ENCODE results near the gene ABCA9.

DNA sequence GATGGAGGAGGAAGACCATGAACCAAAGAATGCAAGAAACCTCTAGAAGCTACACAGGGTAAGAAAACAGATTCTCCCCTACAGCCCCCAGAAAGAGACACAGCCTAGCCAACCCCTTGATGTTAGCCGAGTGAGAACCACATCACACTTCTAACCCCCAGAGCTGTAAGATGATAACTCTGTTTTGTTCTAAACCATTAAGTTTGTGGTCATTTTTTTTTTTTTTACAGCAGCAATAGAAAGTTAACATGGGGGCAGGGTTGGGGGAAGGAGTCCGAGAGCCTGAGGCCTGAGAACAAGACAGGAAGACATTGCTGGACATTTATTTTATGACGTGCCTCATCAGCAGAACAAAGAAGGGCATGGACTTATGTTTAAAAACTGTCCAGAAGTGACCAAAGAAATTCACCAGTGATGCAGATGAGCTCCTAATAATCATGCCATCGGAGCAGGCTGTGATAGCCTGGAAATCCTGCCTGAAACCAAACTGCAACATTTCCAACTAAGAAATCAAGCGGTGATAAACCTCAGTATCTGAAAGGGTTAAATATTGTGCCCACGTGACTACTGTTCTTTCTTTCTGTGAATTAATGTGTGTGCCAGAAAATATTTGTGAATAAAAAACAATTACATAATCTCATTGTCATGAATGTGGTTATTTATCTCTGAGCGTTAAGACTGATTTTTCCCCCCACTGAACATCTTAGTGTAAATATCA, 1.1 kb downstream of the ABCA9 start:
- TF ChIP-seq POLR2AphosphoS5 (IDR thresholded peaks at IDR 0.05; ENCODE audit: borderline replicate concordance, low read depth, low read length) (no peak), EZH2 (IDR thresholded peaks at IDR 0.05) (no peak), FOXP2 (optimal IDR thresholded peaks at IDR 0.05; ENCODE audit: control extremely low read depth, extremely low read length, insufficient read depth) (no peak)

All from SK-N-MC (cell line).